K562 (cell line): ENCODE data around the gene C10orf71. TPM values are rescaled to one million over a fixed set of nuclear protein-coding genes. Genes with fewer than 3 reads are reported as not detected.
A peak's percentile ranks its signal among the peaks of the same experiment; 100 is the strongest.

Source experiments
- ATAC-seq: fragments of 200-7000 bp; cut with Tn5 transposase; 3 replicates; pipeline ENCODE4 v1.9.1; 2020; ENCODE audit warnings: moderate library complexity
- BruUV-seq: library from RNA; stranded (reverse); fragments of 400-500 nt; replicated peaks from 2 replicates; lab custom pipeline; 2021; lab: Mats Ljungman, UMichigan
- CTCF ChIA-PET: fragments of 300-600 bp; formaldehyde crosslinking; extraction: SDS; loops from one replicate; lab custom pipeline; 2021; ENCODE audit warnings: low intra/inter-chr PET ratio; lab: Yijun Ruan, JAX
- POLR2A ChIA-PET: fragments of 300-600, 350-650 bp; sonication (Branson Sonifier 250); formaldehyde crosslinking; extraction: SDS; loops from one replicate; lab custom pipeline; 2021; ENCODE audit warnings: antibody characterized with exemption, inconsistent platforms; lab: Yijun Ruan, JAX
- DNase-seq, 4 experiments: peaks; one replicate each; pipeline versions ENCODE4 v3.0.0 to v3.0.0-alpha.2; 2011 to 2018; ENCODE audit warnings: low spot score in 3 of 4, mixed read lengths in 3 of 4; ENCODE audit errors: extremely low read depth in 1 of 4
- FAIRE-seq: peaks from 2 replicates; lab custom pipeline; 2011; peaks lifted over from hg19 to GRCh38; lab: Jason Lieb, UNC
- H2AFZ ChIP-seq: 2 replicates; pipeline ENCODE4 v1.6.0; 2011; ENCODE audit warnings: low read depth, low read length, control low read depth, inconsistent platforms
- H3K27ac ChIP-seq: fragments of 200-600 bp; 3 replicates; pipeline ENCODE4 v1.8.0; 2011; ENCODE audit warnings: low read depth, mild to moderate bottlenecking, control low read depth, inconsistent platforms, low read length, moderate library complexity, mixed read lengths; ENCODE audit errors: extremely low read depth
- H3K27me3 ChIP-seq, 2 experiments: fragments of 300-600 bp in 1 of 2; 2 replicates in 1 of 2; 3 replicates in 1 of 2; pipeline versions ENCODE4 v1.6.0 to v1.8.0; 2011; ENCODE audit warnings: inconsistent platforms in 2 of 2, low read length in 2 of 2, mild to moderate bottlenecking in 1 of 2, mixed read lengths in 1 of 2, moderate library complexity in 1 of 2; ENCODE audit not compliant: control insufficient read depth in 2 of 2, insufficient read depth in 2 of 2
- H3K36me3 ChIP-seq: fragments of 300-600 bp; 3 replicates; pipeline ENCODE4 v1.8.0; 2011; ENCODE audit warnings: mild to moderate bottlenecking, low read length, inconsistent platforms; ENCODE audit not compliant: control insufficient read depth, insufficient read depth
- H3K4me1 ChIP-seq, 2 experiments: fragments of 200-600 bp in 1 of 2; replicated peaks in 1 of 2; 2 replicates in 1 of 2; 3 replicates in 1 of 2; pipeline versions ENCODE4 v1.5.1 to v1.8.0; 2011; ENCODE audit warnings: inconsistent platforms in 2 of 2, low read length in 2 of 2, mild to moderate bottlenecking in 1 of 2, mixed read lengths in 1 of 2, moderate library complexity in 1 of 2; ENCODE audit not compliant: control insufficient read depth in 2 of 2, insufficient read depth in 2 of 2
- H3K4me2 ChIP-seq: 2 replicates; pipeline ENCODE4 v1.6.1; 2011; ENCODE audit warnings: low read length, control low read depth, inconsistent platforms, mixed read lengths; ENCODE audit not compliant: insufficient read depth
- H3K4me3 ChIP-seq: fragments of 200-600 bp; sonication (generic), shearing (Covaris generic); 2 replicates; pipeline ENCODE4 v1.5.1; 2016; ENCODE audit warnings: control low read depth, inconsistent platforms
- H3K79me2 ChIP-seq: fragments of 200-600 bp; 3 replicates; pipeline ENCODE4 v1.8.0; 2011; ENCODE audit warnings: low read length, inconsistent platforms; ENCODE audit not compliant: control insufficient read depth, insufficient read depth
- H3K9ac ChIP-seq, 2 experiments: 2 replicates each; pipeline versions ENCODE4 v1.6.0 to v1.6.1; 2011; ENCODE audit warnings: low read depth in 2 of 2, low read length in 2 of 2, control low read depth in 1 of 2, inconsistent platforms in 1 of 2, mild to moderate bottlenecking in 1 of 2, mixed read lengths in 1 of 2; ENCODE audit not compliant: insufficient read depth in 1 of 2
- H3K9me1 ChIP-seq: one replicate; pipeline ENCODE4 v1.6.0; 2011; ENCODE audit warnings: inconsistent platforms, mild to moderate bottlenecking, low read length, moderate library complexity; ENCODE audit not compliant: control insufficient read depth, insufficient read depth
- H3K9me3 ChIP-seq: replicated peaks from 2 replicates; pipeline ENCODE4 v1.5.1; 2011; ENCODE audit warnings: low read depth, low read length, inconsistent platforms; ENCODE audit not compliant: control insufficient read depth, insufficient read depth
- H4K20me1 ChIP-seq: replicated peaks from 2 replicates; pipeline ENCODE4 v1.6.1; 2011; ENCODE audit warnings: low read length, inconsistent platforms, mixed read lengths; ENCODE audit not compliant: control insufficient read depth, insufficient read depth
- DPF2 ChIP-seq: fragments of 450-650 bp; IDR thresholded peaks from 2 replicates; pipeline ENCODE4 v1.6.1; 2016
- FOXA3 ChIP-seq, 2 experiments: fragments of 450-650 bp in 1 of 2; sonication (generic) in 1 of 2; formaldehyde crosslinking; IDR thresholded peaks in 1 of 2; conservative IDR thresholded peaks in 1 of 2; 2 replicates each; pipeline versions ENCODE4 v1.4.0 to v1.8.0; 2020 to 2022; ENCODE audit warnings: mild to moderate bottlenecking in 2 of 2, missing genetic modification reagents in 1 of 2
- KAT2B ChIP-seq: IDR thresholded peaks from one replicate; pipeline ENCODE4 v1.6.1; 2012; ENCODE audit warnings: low read depth, mild to moderate bottlenecking, control low read depth, inconsistent platforms, low read length, moderate library complexity
- KDM1A ChIP-seq, 2 experiments: fragments of 450-650 bp; IDR thresholded peaks; 2 replicates each; pipeline ENCODE4 v1.6.1; 2016; ENCODE audit warnings: mild to moderate bottlenecking in 2 of 2
- PPARD ChIP-seq: fragments of 250-450 bp; sonication (Bioruptor Pico); IDR thresholded peaks from 2 replicates; pipeline ENCODE4 v1.8.0; 2022; ENCODE audit warnings: inconsistent platforms, mild to moderate bottlenecking, moderate library complexity
- RBM25 ChIP-seq: fragments of 200-400 bp; formaldehyde crosslinking; IDR thresholded peaks from 2 replicates; pipeline ENCODE4 v1.6.1; 2018; ENCODE audit warnings: low read length, low read depth, moderate library complexity; ENCODE audit not compliant: severe bottlenecking
- ZNF239 ChIP-seq: fragments of 250-450 bp; sonication (Bioruptor Pico); IDR thresholded peaks from 2 replicates; pipeline ENCODE4 v1.4.0; 2020; ENCODE audit warnings: mild to moderate bottlenecking
- ZNF584 ChIP-seq: fragments of 200-800 bp; sonication (Bioruptor generic); IDR thresholded peaks from 2 replicates; pipeline ENCODE4 v1.6.1; 2016; ENCODE audit warnings: low read depth, mild to moderate bottlenecking, missing genetic modification characterization, missing compliant biosample characterization
- WGBS: fragments of 100-300 bp; shearing (Covaris generic); methylation state at CpG from one replicate; pipeline ENCODE4 v1.1.6; 2016; ENCODE audit warnings: low coverage, mixed read lengths; ENCODE audit not compliant: insufficient coverage; ENCODE audit errors: missing lambda C conversion rate; 5-methylcytosine and 5-hydroxymethylcytosine counted together
- in situ Hi-C: fragments of 300-500 bp; cut with MboI; formaldehyde crosslinking; loops from 4 replicates; pipeline ENCODE4 v1.15.0; 2018; ENCODE audit warnings: inconsistent platforms, mixed read lengths
- intact Hi-C: fragments of 100-400 bp; cut with micrococcal nuclease; formaldehyde crosslinking; loops from 2 replicates; pipeline ENCODE4 v1.14.2; 2022
- polyA plus RNA-seq, 8 experiments: library from polyadenylated mRNA; depleted of rRNA in 4 of 8; stranded (reverse) in 5 of 8; unstranded in 3 of 8; fragments of >200 nt; fragmentation: Nextera tagmentation in 2 of 8; fragmentation: Illumina TruSeq in 1 of 8; extraction: Ambion mirVana in 2 of 8; extraction: Trizol in 1 of 8; gene quantifications; 2 replicates each; pipeline versions ENCODE4 v1.2.1 to v1.2.3, GENCODE V29; 2011 to 2014; ENCODE audit warnings: inconsistent platforms in 1 of 8, missing spikeins in 1 of 8
- total RNA-seq, 7 experiments: library from RNA; depleted of rRNA in 6 of 7; stranded (reverse); fragments of >200 nt in 6 of 7; fragmentation: Illumina TruSeq in 2 of 7; extraction: Trizol in 2 of 7; gene quantifications; 2 replicates each; pipeline versions ENCODE4 v1.2.1 to v1.2.3, GENCODE V29; 2011 to 2021; ENCODE audit warnings: low replicate concordance in 1 of 7
- TF ChIP-seq, protein P1 (sequence below): IDR thresholded peaks from 2 replicates; pipeline ENCODE4 v1.6.1; 2016; ENCODE audit warnings: missing genetic modification characterization, missing compliant biosample characterization
- TF ChIP-seq, protein P2 (sequence below): fragments of 250-450 bp; sonication (Bioruptor Pico); IDR thresholded peaks from 2 replicates; pipeline ENCODE4 v1.8.0; 2022; ENCODE audit warnings: inconsistent platforms, mild to moderate bottlenecking, moderate library complexity, borderline replicate concordance

C10orf71 gene
- total and polyA plus RNA-seq, 9 of the 15 experiments (the other 6 are each of a cell fraction or from before 2014, with no cell fraction given): 0.06 to 4.5 (median 1.3) TPM

DNA sequence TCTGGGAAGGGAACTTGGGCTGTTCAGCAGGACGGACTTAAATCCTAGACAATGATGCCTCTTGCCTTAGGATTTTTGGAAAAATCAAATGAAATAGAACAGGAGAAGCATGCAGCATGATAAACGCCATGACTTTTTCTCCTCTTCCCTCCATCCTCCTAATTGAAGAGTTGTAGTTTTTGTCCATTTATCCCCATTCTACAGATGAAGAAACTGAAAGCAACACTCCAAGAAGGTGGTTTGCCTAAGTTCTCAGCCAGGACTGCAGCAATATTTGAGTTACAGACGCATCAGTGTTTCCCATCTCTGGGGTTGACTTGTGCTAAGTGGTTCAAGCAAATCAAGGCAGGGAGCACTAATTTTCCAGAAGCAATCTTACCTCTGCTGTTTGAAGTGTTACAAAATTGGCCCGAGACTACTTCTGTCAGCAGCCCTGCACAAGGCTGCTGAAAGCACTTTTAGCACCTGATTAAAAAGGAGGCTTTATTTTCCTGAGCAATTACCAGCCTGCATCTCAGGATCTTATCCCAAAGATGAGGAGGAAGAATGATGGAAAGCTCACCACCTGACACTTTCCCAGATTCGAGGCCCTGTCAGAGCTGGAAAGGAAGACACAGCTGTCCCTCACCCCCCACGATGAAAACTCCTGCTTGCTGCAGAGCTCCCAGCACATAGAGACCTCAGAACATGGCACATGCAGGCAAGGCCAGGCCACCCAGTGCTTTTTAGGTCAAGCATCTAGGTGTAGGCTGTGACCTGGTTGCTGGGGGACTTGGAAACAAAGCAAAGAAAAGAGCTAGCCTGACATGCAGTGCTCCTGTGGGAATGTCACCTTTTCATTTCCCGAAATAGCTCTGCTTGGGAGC, 19.7 kb upstream of the C10orf71 start (continued):
- TF ChIP-seq, protein P1, sequence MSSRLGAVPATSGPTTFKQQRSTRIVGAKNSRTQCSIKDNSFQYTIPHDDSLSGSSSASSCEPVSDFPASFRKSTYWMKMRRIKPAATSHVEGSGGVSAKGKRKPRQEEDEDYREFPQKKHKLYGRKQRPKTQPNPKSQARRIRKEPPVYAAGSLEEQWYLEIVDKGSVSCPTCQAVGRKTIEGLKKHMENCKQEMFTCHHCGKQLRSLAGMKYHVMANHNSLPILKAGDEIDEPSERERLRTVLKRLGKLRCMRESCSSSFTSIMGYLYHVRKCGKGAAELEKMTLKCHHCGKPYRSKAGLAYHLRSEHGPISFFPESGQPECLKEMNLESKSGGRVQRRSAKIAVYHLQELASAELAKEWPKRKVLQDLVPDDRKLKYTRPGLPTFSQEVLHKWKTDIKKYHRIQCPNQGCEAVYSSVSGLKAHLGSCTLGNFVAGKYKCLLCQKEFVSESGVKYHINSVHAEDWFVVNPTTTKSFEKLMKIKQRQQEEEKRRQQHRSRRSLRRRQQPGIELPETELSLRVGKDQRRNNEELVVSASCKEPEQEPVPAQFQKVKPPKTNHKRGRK (tag): no peak
- TF ChIP-seq KDM1A (IDR thresholded peaks at IDR 0.05) (peak in 1 of 2 experiments; percentile 29; a peak in 1 of 4 replicates), PPARD (no peak), ZNF584 (CRISPR knock-in tag) (no peak), DPF2 (no peak), FOXA3 (CRISPR knock-in tag; conservative IDR thresholded peaks at IDR 0.05 in 1 of 2, IDR thresholded peaks at IDR 0.05 in 1 of 2) (no peak), ZNF239 (CRISPR knock-in tag) (no peak)

DNA sequence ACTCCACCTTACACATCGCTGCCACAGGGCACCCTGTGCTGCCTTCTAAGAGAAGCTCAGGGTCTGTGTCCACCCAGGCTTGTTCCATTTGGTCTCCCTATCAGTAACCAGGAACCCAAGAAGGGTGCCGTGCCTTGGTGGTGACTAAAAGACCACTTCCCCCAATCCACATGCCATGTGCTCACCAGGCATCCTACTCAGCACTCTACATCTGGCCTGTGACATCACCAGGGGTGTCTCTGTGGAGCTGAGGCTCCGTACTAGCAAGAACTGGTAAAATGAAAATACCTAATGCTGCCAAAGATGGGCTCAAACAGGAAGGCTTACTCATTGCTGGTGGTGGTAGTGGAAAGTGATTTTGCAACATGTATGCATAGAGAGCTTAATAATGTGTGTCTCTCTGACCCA, 19.0 kb upstream of the C10orf71 start:
- no peak for FAIRE-seq
- Histone ChIP-seq H3K79me2 (no peaks in the 10 kb centered on the region), H4K20me1 (no peaks in the 10 kb centered on the region), H3K36me3 (no peaks in the 10 kb centered on the region), H3K9me1 (no peaks in the 10 kb centered on the region), H3K27me3 (no peaks in the 10 kb centered on the region), H3K27ac (no peak overlapping the region), H3K4me2 (no peak overlapping the region), H3K9ac (no peak overlapping the region; a peak in 1 of 4 replicates), H3K9me3 (no peaks in the 10 kb centered on the region), H2AFZ (peak overlapping the region; percentile 28; the same call in 1 of the 2 replicates), H3K4me1 (peaks cover 14 to 21% of the 10 kb centered on the region in 2 experiments), H3K4me3 (no peak overlapping the region)
- intact Hi-C loops: no loop called here
- in situ Hi-C loops: no loop called here
- WGBS: 85% methylated on average over 3 of the region's 3 CpGs
- TF ChIP-seq KAT2B: no peak
- TF ChIP-seq RBM25: peak; percentile 37
- TF ChIP-seq, protein P2, sequence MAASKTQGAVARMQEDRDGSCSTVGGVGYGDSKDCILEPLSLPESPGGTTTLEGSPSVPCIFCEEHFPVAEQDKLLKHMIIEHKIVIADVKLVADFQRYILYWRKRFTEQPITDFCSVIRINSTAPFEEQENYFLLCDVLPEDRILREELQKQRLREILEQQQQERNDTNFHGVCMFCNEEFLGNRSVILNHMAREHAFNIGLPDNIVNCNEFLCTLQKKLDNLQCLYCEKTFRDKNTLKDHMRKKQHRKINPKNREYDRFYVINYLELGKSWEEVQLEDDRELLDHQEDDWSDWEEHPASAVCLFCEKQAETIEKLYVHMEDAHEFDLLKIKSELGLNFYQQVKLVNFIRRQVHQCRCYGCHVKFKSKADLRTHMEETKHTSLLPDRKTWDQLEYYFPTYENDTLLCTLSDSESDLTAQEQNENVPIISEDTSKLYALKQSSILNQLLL: no peak
- BruUV-seq: no TSS peak
- no peak for DNase-seq
- POLR2A ChIA-PET: interaction anchor here (0.6 to 1.2 kb wide), 2 partner anchors 44 to 119 kb away, joined by 3 read pairs; no protein-coding TSS in a partner anchor
- CTCF ChIA-PET: no interaction called here
- ATAC-seq: no peak
